Measurements from ENCODE around the gene SLC43A3.

The SLC43A3 gene

DNA sequence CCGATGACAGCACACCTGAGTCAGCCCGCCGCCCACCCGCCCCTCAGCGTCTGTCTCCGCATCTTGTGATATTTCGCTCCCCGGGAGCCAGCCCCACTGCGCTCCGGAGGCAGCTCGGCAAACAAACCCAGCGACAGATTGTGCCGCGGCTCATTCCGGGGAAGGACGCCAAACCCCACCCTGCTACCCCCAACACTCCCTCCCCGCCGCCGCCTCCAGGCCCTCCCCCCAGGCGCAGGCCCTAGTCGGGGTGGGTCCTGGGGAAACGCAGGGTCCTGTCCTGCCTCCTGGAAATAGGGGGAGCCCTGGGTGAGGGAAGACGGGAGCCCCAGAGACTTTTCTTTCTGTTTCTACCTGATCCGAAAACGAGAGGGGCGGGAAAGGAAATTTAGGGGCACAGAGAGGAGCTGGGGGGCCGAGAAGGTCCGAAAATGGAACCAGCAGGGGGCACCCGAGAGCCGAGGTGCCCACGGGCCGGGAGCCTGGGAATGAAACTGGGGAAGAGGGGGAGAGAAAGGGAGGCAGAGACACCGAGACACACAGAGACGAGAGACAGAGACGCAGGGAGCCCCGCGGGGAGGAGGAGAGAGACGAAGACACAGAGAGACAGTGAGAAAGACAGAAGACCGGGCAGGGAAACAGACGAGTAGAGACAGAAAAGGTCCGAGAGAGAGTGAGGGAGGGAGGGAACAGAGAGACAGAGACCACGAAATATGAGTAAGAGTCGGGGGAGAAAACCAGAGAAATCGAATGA, 31.7 kb upstream of the SLC43A3 start:
- Histone ChIP-seq H3K4ac (ENCODE audit: low read depth in 1 of 2, low read length in 2 of 2) (no peak overlapping the region), H2AK5ac (ENCODE audit: low read length, severe bottlenecking) (no peak overlapping the region), H3K36me3 (ENCODE audit: control insufficient read depth in 1 of 2, insufficient read depth in 2 of 2, low read depth in 1 of 2, low read length in 2 of 2) (no peaks in the 10 kb centered on the region), H4K91ac (ENCODE audit: low read length) (no peak overlapping the region), H3K4me2 (ENCODE audit: low read length, poor library complexity, severe bottlenecking) (peak overlapping the region; percentile 39), H3K9ac (ENCODE audit: low read length) (peak overlapping the region; percentile 77), H3K4me3 (ENCODE audit: insufficient read depth in 1 of 2, low read depth in 1 of 2, low read length in 2 of 2) (peak overlapping the region in 1 of 2 experiments; percentile 80), H3K27ac (ENCODE audit: low read length, poor library complexity, severe bottlenecking) (no peak overlapping the region), H3K18ac (ENCODE audit: low read depth in 1 of 2, low read length in 2 of 2) (no peak overlapping the region), H2BK5ac (ENCODE audit: low read depth, low read length, poor library complexity, severe bottlenecking) (no peak overlapping the region), H4K8ac (ENCODE audit: low read length) (no peak overlapping the region), H3K14ac (ENCODE audit: low read length in 2 of 2) (no peak overlapping the region), H2BK15ac (ENCODE audit: low read depth, poor library complexity, severe bottlenecking) (no peak overlapping the region), H2BK12ac (ENCODE audit: low read length in 2 of 2) (no peak overlapping the region), H2AFZ (ENCODE audit: low read depth, low read length) (no peak overlapping the region), H2BK120ac (ENCODE audit: low read depth, low read length) (no peak overlapping the region), H3K27me3 (ENCODE audit: control insufficient read depth in 1 of 2, insufficient read depth in 1 of 2, low read length in 2 of 2) (peaks cover 15 to 83% of the 10 kb centered on the region in 2 experiments), H3K23ac (ENCODE audit: low read length in 2 of 2) (no peak overlapping the region), H3K9me3 (ENCODE audit: control insufficient read depth, low read length) (no peaks in the 10 kb centered on the region), H3K79me1 (replicated peaks; ENCODE audit: low read length, poor library complexity, severe bottlenecking) (no peaks in the 10 kb centered on the region), H3K4me1 (ENCODE audit: control insufficient read depth, insufficient read depth, low read depth, low read length) (peaks cover 23% of the 10 kb centered on the region)
- 2% methylated on average over 40 of the region's 44 CpGs for WGBS
- DNase-seq = peak; percentile 38

DNA sequence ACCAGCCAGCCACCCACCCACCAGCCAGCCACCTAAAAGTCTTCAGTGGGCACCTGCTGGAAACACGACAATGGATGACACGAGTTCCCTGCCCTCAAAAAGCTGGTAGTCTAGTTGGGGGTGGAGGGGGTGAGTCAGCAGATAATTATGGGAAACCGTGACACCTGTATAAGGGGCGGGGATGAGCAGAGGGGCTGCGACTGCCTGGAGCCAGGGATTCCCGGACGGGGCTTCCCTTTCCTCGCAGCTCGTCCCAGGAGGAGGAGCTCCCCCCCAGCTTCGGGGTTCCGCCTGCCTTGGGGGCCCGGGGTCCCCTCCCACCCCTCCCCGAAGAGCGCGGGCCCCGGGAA, 31.1 kb upstream of the SLC43A3 start:
- no peak overlapping the region for H2BK12ac ChIP-seq (ENCODE audit: low read length in 2 of 2)
- H3K23ac ChIP-seq (ENCODE audit: low read length in 2 of 2) = no peak overlapping the region
- no peak overlapping the region for H3K14ac ChIP-seq (ENCODE audit: low read length in 2 of 2)
- H3K4me3 ChIP-seq (ENCODE audit: insufficient read depth in 1 of 2, low read depth in 1 of 2, low read length in 2 of 2) = peak overlapping the region in 1 of 2 experiments; percentile 37
- H3K27ac ChIP-seq (ENCODE audit: low read length, poor library complexity, severe bottlenecking) = no peak overlapping the region
- peaks cover 15 to 83% of the 10 kb centered on the region in 2 experiments for H3K27me3 ChIP-seq (ENCODE audit: control insufficient read depth in 1 of 2, insufficient read depth in 1 of 2, low read length in 2 of 2)
- peak overlapping the region; percentile 14 for H3K4me2 ChIP-seq (ENCODE audit: low read length, poor library complexity, severe bottlenecking)
- H2BK15ac ChIP-seq (ENCODE audit: low read depth, poor library complexity, severe bottlenecking) = no peak overlapping the region
- no peak overlapping the region for H4K8ac ChIP-seq (ENCODE audit: low read length)
- H3K4ac ChIP-seq (ENCODE audit: low read depth in 1 of 2, low read length in 2 of 2) = no peak overlapping the region
- no peak overlapping the region for H2BK5ac ChIP-seq (ENCODE audit: low read depth, low read length, poor library complexity, severe bottlenecking)
- no peak overlapping the region for H3K18ac ChIP-seq (ENCODE audit: low read depth in 1 of 2, low read length in 2 of 2)
- H3K9me3 ChIP-seq (ENCODE audit: control insufficient read depth, low read length) = no peaks in the 10 kb centered on the region
- 4% methylated on average over 10 of the region's 16 CpGs for WGBS
- H3K79me1 ChIP-seq (replicated peaks; ENCODE audit: low read length, poor library complexity, severe bottlenecking) = no peaks in the 10 kb centered on the region
- no peak overlapping the region for H2AK5ac ChIP-seq (ENCODE audit: low read length, severe bottlenecking)
- H2BK120ac ChIP-seq (ENCODE audit: low read depth, low read length) = no peak overlapping the region
- DNase-seq = no peak
- no peak overlapping the region for H4K91ac ChIP-seq (ENCODE audit: low read length)
- H3K4me1 ChIP-seq (ENCODE audit: control insufficient read depth, insufficient read depth, low read depth, low read length) = peaks cover 23% of the 10 kb centered on the region
- no peak overlapping the region for H2AFZ ChIP-seq (ENCODE audit: low read depth, low read length)
- no peaks in the 10 kb centered on the region for H3K36me3 ChIP-seq (ENCODE audit: control insufficient read depth in 1 of 2, insufficient read depth in 2 of 2, low read depth in 1 of 2, low read length in 2 of 2)
- no peak overlapping the region for H3K9ac ChIP-seq (ENCODE audit: low read length)

DNA sequence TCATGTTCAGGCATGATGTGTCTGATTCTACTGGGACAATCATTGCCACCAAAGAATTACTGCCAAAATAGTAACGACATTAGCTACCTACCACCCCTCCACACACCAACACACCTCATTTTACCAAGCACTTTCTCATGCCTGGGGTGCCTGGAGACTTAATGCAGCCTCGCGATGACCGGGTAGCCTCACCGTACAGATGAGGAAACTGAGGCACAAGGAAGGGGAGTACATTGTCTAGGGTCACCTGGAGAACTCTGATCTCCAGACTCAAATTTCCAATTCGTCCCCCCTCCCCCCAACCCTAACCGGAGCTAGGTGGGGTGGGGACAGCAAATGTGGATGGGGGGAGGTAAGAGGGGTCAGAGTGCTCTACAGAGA, 30.7 kb upstream of the SLC43A3 start:
- no peak overlapping the region for H3K4me2 ChIP-seq (ENCODE audit: low read length, poor library complexity, severe bottlenecking)
- no peak overlapping the region for H3K27ac ChIP-seq (ENCODE audit: low read length, poor library complexity, severe bottlenecking)
- WGBS = 27% methylated on average over 1 of the region's 7 CpGs
- no peak for DNase-seq
- H4K91ac ChIP-seq (ENCODE audit: low read length) = no peak overlapping the region
- no peak overlapping the region for H3K23ac ChIP-seq (ENCODE audit: low read length in 2 of 2)
- no peak overlapping the region for H2BK12ac ChIP-seq (ENCODE audit: low read length in 2 of 2)
- no peaks in the 10 kb centered on the region for H3K36me3 ChIP-seq (ENCODE audit: control insufficient read depth in 1 of 2, insufficient read depth in 2 of 2, low read depth in 1 of 2, low read length in 2 of 2)
- no peaks in the 10 kb centered on the region for H3K79me1 ChIP-seq (replicated peaks; ENCODE audit: low read length, poor library complexity, severe bottlenecking)
- H3K9me3 ChIP-seq (ENCODE audit: control insufficient read depth, low read length) = no peaks in the 10 kb centered on the region
- H2BK120ac ChIP-seq (ENCODE audit: low read depth, low read length) = no peak overlapping the region
- no peak overlapping the region for H4K8ac ChIP-seq (ENCODE audit: low read length)
- H3K4me3 ChIP-seq (ENCODE audit: insufficient read depth in 1 of 2, low read depth in 1 of 2, low read length in 2 of 2) = no peak overlapping the region
- no peak overlapping the region for H3K4ac ChIP-seq (ENCODE audit: low read depth in 1 of 2, low read length in 2 of 2)
- no peak overlapping the region for H2AFZ ChIP-seq (ENCODE audit: low read depth, low read length)
- peak overlapping the region; percentile 37 for H3K9ac ChIP-seq (ENCODE audit: low read length)
- H2BK5ac ChIP-seq (ENCODE audit: low read depth, low read length, poor library complexity, severe bottlenecking) = no peak overlapping the region
- H2AK5ac ChIP-seq (ENCODE audit: low read length, severe bottlenecking) = no peak overlapping the region
- H3K14ac ChIP-seq (ENCODE audit: low read length in 2 of 2) = no peak overlapping the region
- no peak overlapping the region for H3K18ac ChIP-seq (ENCODE audit: low read depth in 1 of 2, low read length in 2 of 2)
- H3K4me1 ChIP-seq (ENCODE audit: control insufficient read depth, insufficient read depth, low read depth, low read length) = peaks cover 23% of the 10 kb centered on the region
- H3K27me3 ChIP-seq (ENCODE audit: control insufficient read depth in 1 of 2, insufficient read depth in 1 of 2, low read length in 2 of 2) = peaks cover 15 to 83% of the 10 kb centered on the region in 2 experiments
- H2BK15ac ChIP-seq (ENCODE audit: low read depth, poor library complexity, severe bottlenecking) = no peak overlapping the region

- H3K27ac ChIP-seq (ENCODE audit: low read length, poor library complexity, severe bottlenecking) = no peak overlapping the region
Measured at GRCh38 chr11:57456960-57457642, 30.2 kb upstream of the SLC43A3 start.

More at GRCh38 chr11:57456960-57457642, 30.2 kb upstream of the SLC43A3 start:
- no peak overlapping the region for H3K14ac ChIP-seq (ENCODE audit: low read length in 2 of 2)
- H3K9me3 ChIP-seq (ENCODE audit: control insufficient read depth, low read length) = no peaks in the 10 kb centered on the region
- H3K4me3 ChIP-seq (ENCODE audit: insufficient read depth in 1 of 2, low read depth in 1 of 2, low read length in 2 of 2) = peak overlapping the region in 1 of 2 experiments; percentile 53
- peaks cover 23% of the 10 kb centered on the region for H3K4me1 ChIP-seq (ENCODE audit: control insufficient read depth, insufficient read depth, low read depth, low read length)
- no peak overlapping the region for H2BK12ac ChIP-seq (ENCODE audit: low read length in 2 of 2)
- no peak overlapping the region for H4K8ac ChIP-seq (ENCODE audit: low read length)
- H3K9ac ChIP-seq (ENCODE audit: low read length) = peak overlapping the region; percentile 68
- no peak overlapping the region for H2BK5ac ChIP-seq (ENCODE audit: low read depth, low read length, poor library complexity, severe bottlenecking)
- no peaks in the 10 kb centered on the region for H3K79me1 ChIP-seq (replicated peaks; ENCODE audit: low read length, poor library complexity, severe bottlenecking)
- H3K27me3 ChIP-seq (ENCODE audit: control insufficient read depth in 1 of 2, insufficient read depth in 1 of 2, low read length in 2 of 2) = peaks cover 15 to 78% of the 10 kb centered on the region in 2 experiments
- peak; percentile 84 for DNase-seq
- no peak overlapping the region for H2AFZ ChIP-seq (ENCODE audit: low read depth, low read length)
- 10% methylated on average over 18 of the region's 19 CpGs for WGBS
- no peak overlapping the region for H3K4me2 ChIP-seq (ENCODE audit: low read length, poor library complexity, severe bottlenecking)
- no peak overlapping the region for H3K4ac ChIP-seq (ENCODE audit: low read depth in 1 of 2, low read length in 2 of 2)
- H2BK120ac ChIP-seq (ENCODE audit: low read depth, low read length) = no peak overlapping the region
- no peak overlapping the region for H4K91ac ChIP-seq (ENCODE audit: low read length)
- H3K36me3 ChIP-seq (ENCODE audit: control insufficient read depth in 1 of 2, insufficient read depth in 2 of 2, low read depth in 1 of 2, low read length in 2 of 2) = no peaks in the 10 kb centered on the region
- no peak overlapping the region for H2AK5ac ChIP-seq (ENCODE audit: low read length, severe bottlenecking)
- no peak overlapping the region for H3K23ac ChIP-seq (ENCODE audit: low read length in 2 of 2)
- no peak overlapping the region for H3K18ac ChIP-seq (ENCODE audit: low read depth in 1 of 2, low read length in 2 of 2)
- H2BK15ac ChIP-seq (ENCODE audit: low read depth, poor library complexity, severe bottlenecking) = no peak overlapping the region
